Hindlimb muscle (tissue), 1 donor: ENCODE measurements around the gene SPTLC3. TPM values are rescaled to one million over a fixed set of nuclear protein-coding genes. Genes with fewer than 3 reads are reported as not detected.

Experiments
- DNase-seq: peaks from one replicate; pipeline ENCODE4 v3.0.0-alpha.2; 2013
- polyA plus RNA-seq: library from polyadenylated mRNA; unstranded; fragments of 120-200 nt; gene quantifications from one replicate; pipeline ENCODE4 v1.2.1, GENCODE V29; 2013; ENCODE audit not compliant: insufficient read length

Gene SPTLC3
- polyA plus RNA-seq, 1 donor, result 1.5 TPM

DNA sequence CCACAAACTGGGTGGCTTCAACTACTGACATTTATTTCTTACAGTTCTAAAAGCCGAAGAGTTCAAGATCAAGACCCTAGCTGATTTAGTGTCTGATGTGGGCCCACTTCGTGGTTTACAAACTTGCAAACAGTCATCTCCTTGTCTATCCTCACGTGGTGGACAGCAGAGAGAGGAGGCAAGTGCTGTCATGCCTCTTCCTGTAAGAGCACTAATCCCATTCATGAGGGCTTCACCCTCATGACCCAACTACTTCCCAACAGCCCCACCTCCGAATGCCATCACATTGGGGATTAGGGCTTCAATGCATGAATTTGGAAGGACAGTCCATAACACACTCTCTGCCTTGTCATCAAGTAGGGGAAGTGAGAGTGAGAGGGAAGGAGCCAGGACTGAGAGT lies 196.7 kb downstream of the SPTLC3 start:
- no peak for DNase-seq

DNA sequence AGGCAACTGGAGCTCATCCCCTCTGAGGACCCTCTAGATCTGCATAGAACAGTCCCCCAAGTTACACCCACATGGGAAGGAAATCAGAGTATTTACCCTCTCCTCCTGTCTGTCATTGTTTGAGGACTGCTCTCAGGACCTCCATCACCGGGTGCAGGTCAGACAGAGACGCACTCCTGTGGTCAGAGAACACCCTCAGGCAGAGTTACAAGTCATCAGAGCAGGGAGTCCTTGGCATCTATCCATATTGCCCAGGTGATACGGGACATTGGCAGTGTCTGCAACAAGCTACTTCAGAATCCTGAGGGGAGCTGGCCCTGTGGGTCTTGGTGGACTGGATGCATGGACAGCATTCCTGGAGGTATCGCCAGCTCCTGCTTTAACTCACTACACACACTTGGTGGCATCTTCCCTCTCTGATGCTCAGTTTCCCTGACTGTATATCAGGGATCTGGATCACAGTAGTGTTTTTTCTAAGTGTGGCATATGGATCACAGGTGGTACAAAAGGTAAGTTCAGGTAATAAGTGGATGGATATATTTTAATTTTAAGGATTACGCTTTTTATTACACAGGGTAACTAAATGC lies 197.2 kb downstream of the SPTLC3 start:
- no peak for DNase-seq

DNA sequence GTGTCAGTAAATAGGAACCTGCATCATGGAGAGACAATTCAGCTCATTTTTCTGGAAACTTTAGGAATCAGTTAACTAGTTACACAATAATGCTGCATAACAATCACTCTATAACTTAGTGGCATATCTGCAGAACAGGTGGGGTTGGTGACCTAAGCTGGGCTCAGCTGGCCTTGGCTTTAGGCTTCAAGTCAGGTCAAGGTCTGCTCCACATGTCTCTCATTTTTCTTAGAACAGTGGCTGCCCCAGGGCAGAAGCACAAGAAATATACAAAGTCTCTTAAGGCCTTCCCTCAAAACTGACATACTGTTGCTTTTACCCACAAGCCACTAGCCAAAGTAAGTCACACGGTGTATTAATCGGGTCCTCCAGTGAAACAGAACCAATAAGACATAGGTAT lies 198.2 kb downstream of the SPTLC3 start:
- DNase-seq, result no peak

DNA sequence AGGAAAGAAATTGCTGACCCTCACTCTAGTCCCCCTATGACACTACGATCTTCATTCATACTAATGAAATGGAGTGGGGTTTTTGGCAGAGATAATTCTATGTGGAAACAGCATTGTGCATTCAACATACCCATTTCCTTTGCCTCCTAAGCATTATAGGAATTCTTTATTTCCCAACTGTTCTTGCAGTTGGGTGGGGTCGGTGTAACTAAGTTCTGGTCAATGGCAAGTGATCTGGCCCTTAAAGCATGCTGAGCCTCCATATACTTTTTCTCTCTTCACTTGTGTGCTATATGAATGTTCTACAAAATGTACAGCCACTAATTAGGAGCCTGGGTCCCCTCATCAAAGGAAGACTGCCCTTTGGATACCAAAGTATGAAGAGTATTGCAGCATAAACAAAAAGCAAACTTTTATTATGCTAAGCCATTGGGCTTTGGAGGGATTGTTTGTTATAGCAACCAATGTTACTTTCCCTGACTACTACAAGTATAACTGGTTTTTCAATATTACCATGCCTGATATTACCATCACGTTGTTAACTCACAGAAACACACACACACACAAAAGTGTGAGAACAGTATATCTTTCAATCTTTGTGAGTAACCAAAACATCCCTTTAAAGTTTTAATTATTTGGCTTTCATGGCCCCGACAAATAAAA lies 203.3 kb downstream of the SPTLC3 start:
- DNase-seq, result no peak

DNA sequence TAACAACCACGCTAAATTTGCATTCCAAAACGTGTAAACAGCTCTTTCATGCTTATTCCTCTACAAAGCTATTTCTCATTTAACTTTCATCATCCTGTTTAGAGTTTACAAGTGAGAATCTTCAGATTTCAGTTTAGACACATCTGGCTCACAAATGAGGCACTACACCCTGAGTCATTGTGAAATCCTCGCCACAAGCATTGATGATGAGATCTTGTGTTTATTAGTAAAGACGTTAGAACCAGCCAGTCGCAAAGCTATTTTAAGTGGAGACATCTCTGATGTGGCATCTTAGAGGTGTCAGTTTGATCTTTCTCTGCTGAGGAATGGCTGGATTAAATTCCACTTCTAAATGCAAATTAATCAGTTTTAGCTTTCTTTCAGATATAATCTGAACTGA lies 204.0 kb downstream of the SPTLC3 start:
- no peak for DNase-seq

DNA sequence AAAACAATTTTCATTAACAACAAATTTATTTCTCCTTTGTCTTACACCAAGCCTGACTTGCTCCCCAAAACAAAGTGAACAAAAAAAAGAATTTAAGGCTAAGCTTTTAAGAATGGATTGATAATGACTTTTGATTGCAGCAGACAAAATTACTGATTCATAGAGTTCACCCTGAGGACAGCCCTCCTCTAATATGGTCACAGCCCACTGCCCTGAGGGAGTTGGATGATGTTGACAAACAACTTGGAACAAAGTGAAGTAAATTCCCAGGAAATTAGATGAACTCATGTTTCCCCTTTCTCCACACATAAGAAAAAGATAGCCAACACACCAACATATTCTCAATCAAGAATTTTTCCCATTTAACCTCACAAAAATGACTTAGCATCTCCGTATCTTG lies 204.6 kb downstream of the SPTLC3 start:
- DNase-seq, result no peak

DNA sequence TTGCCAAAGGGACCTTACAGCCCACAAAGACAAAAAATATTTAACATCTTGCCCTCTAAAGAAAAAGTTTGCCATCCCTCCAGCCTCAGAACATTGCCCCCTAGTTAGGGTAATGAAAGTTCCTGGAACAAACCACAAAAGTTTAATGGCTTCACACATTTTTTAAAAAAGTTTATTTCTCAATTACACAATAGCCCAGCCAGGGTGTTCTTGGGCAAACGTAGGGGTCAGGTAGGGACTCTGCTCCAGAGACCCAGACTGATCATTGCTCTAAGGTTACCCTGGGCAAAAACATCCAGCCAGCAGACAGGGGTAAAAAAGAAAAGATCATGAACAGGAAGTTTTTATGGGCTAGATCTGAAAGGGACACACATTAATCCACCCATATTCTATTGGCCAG lies 207.8 kb downstream of the SPTLC3 start:
- no peak for DNase-seq

Other genes with a start within 250 kb of the SPTLC3 start
- gene ISM1, start 212.3 kb downstream of the SPTLC3 start, polyA plus RNA-seq, result 1.1 TPM